GM23338 (cell line): Measurements from ENCODE around the gene NGFR. TPM values are rescaled to one million over a fixed set of nuclear protein-coding genes. Genes with fewer than 3 reads are reported as not detected.

Source experiments
- ATAC-seq: fragments of 200-7000 bp; cut with Tn5 transposase; 3 replicates; pipeline ENCODE4 v1.9.1; 2020
- DNase-seq: peaks from one replicate; pipeline ENCODE4 v3.0.0-alpha.2; 2015; ENCODE audit warnings: low spot score
- H2AFZ ChIP-seq: fragments of 200-600 bp; sonication (generic); 2 replicates; pipeline ENCODE4 v1.8.0; 2016; ENCODE audit warnings: antibody characterized with exemption, mild to moderate bottlenecking, moderate library complexity
- H3F3A ChIP-seq: fragments of 200-600 bp; sonication (generic); replicated peaks from 2 replicates; pipeline ENCODE4 v1.8.0; 2017; ENCODE audit warnings: antibody characterized with exemption, mixed run types, low read depth
- H3K27ac ChIP-seq: fragments of 200-600 bp; sonication (generic); 2 replicates; pipeline ENCODE4 v1.6.1; 2016; ENCODE audit warnings: low read depth
- H3K27me3 ChIP-seq: fragments of 200-600 bp; sonication (generic); 2 replicates; pipeline ENCODE4 v1.8.0; 2016; ENCODE audit warnings: mild to moderate bottlenecking, mixed run types, moderate library complexity; ENCODE audit not compliant: insufficient read depth
- H3K36me3 ChIP-seq: fragments of 200-600 bp; sonication (generic); 2 replicates; pipeline ENCODE4 v1.8.0; 2016; ENCODE audit warnings: mild to moderate bottlenecking; ENCODE audit not compliant: insufficient read depth
- H3K4me1 ChIP-seq: fragments of 200-600 bp; sonication (generic); 2 replicates; pipeline ENCODE4 v1.8.0; 2016; ENCODE audit warnings: mild to moderate bottlenecking, moderate library complexity; ENCODE audit not compliant: insufficient read depth
- H3K4me2 ChIP-seq: fragments of 200-600 bp; sonication (generic); 2 replicates; pipeline ENCODE4 v1.7.1; 2017; ENCODE audit warnings: mixed run types
- H3K4me3 ChIP-seq: fragments of 200-600 bp; sonication (generic); 2 replicates; pipeline ENCODE4 v1.6.1; 2016; ENCODE audit warnings: mixed run types
- H3K79me2 ChIP-seq: fragments of 200-600 bp; sonication (generic); replicated peaks from 2 replicates; pipeline ENCODE4 v1.8.0; 2017; ENCODE audit warnings: mild to moderate bottlenecking; ENCODE audit not compliant: insufficient read depth
- H3K9me2 ChIP-seq: fragments of 200-600 bp; sonication (generic); 2 replicates; pipeline ENCODE4 v1.8.0; 2017; ENCODE audit not compliant: insufficient read depth
- H4K20me1 ChIP-seq: fragments of 200-600 bp; sonication (generic); replicated peaks from 2 replicates; pipeline ENCODE4 v1.8.0; 2017; ENCODE audit warnings: mild to moderate bottlenecking; ENCODE audit not compliant: insufficient read depth
- H3K27ac Mint-ChIP-seq: 2 replicates; pipeline ENCODE4 v1.8.0; 2020; ENCODE audit warnings: inconsistent platforms, mild to moderate bottlenecking, moderate library complexity, mixed read lengths
- H3K27me3 Mint-ChIP-seq: 3 replicates; pipeline ENCODE4 v1.8.0; 2022; ENCODE audit warnings: low read depth, mild to moderate bottlenecking, moderate library complexity, mixed read lengths, inconsistent platforms; ENCODE audit not compliant: insufficient read depth, poor library complexity
- H3K36me3 Mint-ChIP-seq: 3 replicates; pipeline ENCODE4 v1.8.0; 2021; ENCODE audit warnings: low read depth, mild to moderate bottlenecking, inconsistent platforms, moderate library complexity, mixed read lengths
- H3K4me1 Mint-ChIP-seq: 3 replicates; pipeline ENCODE4 v1.8.0; 2020; ENCODE audit warnings: mild to moderate bottlenecking, inconsistent platforms, mixed read lengths
- H3K4me3 Mint-ChIP-seq: 3 replicates; pipeline ENCODE4 v1.8.0; 2021; ENCODE audit warnings: moderate library complexity, mild to moderate bottlenecking, inconsistent platforms, mixed read lengths
- H3K9me3 Mint-ChIP-seq: 3 replicates; pipeline ENCODE4 v1.8.0; 2020; ENCODE audit warnings: moderate library complexity, mild to moderate bottlenecking, inconsistent platforms, mixed read lengths
- CREB1 ChIP-seq: fragments of 250-450 bp; sonication (Bioruptor Pico); IDR thresholded peaks from 2 replicates; pipeline ENCODE4 v1.5.0; 2020; ENCODE audit warnings: low read depth, mild to moderate bottlenecking, moderate library complexity
- EZH2 ChIP-seq: fragments of 200-600 bp; sonication (generic); IDR thresholded peaks from one replicate; pipeline ENCODE4 v1.8.0; 2017; ENCODE audit warnings: antibody characterized with exemption, mild to moderate bottlenecking, low read depth; ENCODE audit not compliant: unreplicated experiment
- EZH2phosphoT487 ChIP-seq: fragments of 200-600 bp; sonication (generic); IDR thresholded peaks from one replicate; pipeline ENCODE4 v1.8.1; 2018; ENCODE audit warnings: antibody characterized with exemption; ENCODE audit not compliant: unreplicated experiment
- JUNB ChIP-seq: IDR thresholded peaks from one replicate; pipeline ENCODE4 v1.6.1; 2016; ENCODE audit warnings: antibody characterized with exemption; ENCODE audit not compliant: unreplicated experiment
- NANOG ChIP-seq: IDR thresholded peaks from 2 replicates; pipeline ENCODE4 v1.6.1; 2016; ENCODE audit warnings: antibody characterized with exemption, borderline replicate concordance
- POLR2AphosphoS5 ChIP-seq: IDR thresholded peaks from 2 replicates; pipeline ENCODE4 v1.6.1; 2016; ENCODE audit warnings: antibody characterized with exemption, low read depth
- ZNF331 ChIP-seq: fragments of 250-450 bp; sonication (Bioruptor Pico); IDR thresholded peaks from 2 replicates; pipeline ENCODE4 v1.5.0; 2020; ENCODE audit warnings: low read depth, mild to moderate bottlenecking, moderate library complexity
- ZNF462 ChIP-seq: fragments of 250-450 bp; sonication (Bioruptor Pico); IDR thresholded peaks from 2 replicates; pipeline ENCODE4 v1.5.0; 2020; ENCODE audit warnings: mild to moderate bottlenecking, moderate library complexity
- polyA plus RNA-seq: library from polyadenylated mRNA; unstranded; fragments of >200 nt; fragmentation: Nextera tagmentation; extraction: Ambion mirVana; gene quantifications from 2 replicates; pipeline ENCODE4 v1.2.1, GENCODE V29; 2016
- total RNA-seq: library from RNA; depleted of rRNA; stranded (reverse); fragments of >200 nt; shearing (Covaris generic); gene quantifications from 2 replicates; pipeline ENCODE4 v1.2.3, GENCODE V29; 2014
- TF ChIP-seq, protein P1 (sequence below): IDR thresholded peaks from one replicate; pipeline ENCODE4 v1.6.1; 2018; ENCODE audit warnings: antibody characterized with exemption; ENCODE audit not compliant: unreplicated experiment
- TF ChIP-seq, protein P2 (sequence below): IDR thresholded peaks from 2 replicates; pipeline ENCODE4 v1.6.1; 2016; ENCODE audit warnings: antibody characterized with exemption

NGFR gene
- total and polyA plus RNA-seq, 2 experiments from 2014 or later: 2.8 to 6.9 TPM

- H3K27ac ChIP-seq: no peak overlapping the region
- peak; percentile 21; the same call in 2 of the 3 replicates for ATAC-seq
- Mint-ChIP-seq H3K4me3 (no peak overlapping the region), H3K27me3 (peaks cover 17% of the 10 kb centered on the region), H3K9me3 (no peaks in the 10 kb centered on the region), H3K36me3 (no peaks in the 10 kb centered on the region), H3K27ac (no peak overlapping the region), H3K4me1 (peaks cover 12% of the 10 kb centered on the region)
- 0 out of 2 replicates have a peak overlapping the region, but pooled peaks have one; percentile 31 for H3K4me3 ChIP-seq
- no peaks in the 10 kb centered on the region for H3K9me2 ChIP-seq
- no peak for TF ChIP-seq EZH2
- TF ChIP-seq CREB1 (CRISPR knock-in tag): no peak
- TF ChIP-seq EZH2phosphoT487: no peak
- TF ChIP-seq, protein P1, sequence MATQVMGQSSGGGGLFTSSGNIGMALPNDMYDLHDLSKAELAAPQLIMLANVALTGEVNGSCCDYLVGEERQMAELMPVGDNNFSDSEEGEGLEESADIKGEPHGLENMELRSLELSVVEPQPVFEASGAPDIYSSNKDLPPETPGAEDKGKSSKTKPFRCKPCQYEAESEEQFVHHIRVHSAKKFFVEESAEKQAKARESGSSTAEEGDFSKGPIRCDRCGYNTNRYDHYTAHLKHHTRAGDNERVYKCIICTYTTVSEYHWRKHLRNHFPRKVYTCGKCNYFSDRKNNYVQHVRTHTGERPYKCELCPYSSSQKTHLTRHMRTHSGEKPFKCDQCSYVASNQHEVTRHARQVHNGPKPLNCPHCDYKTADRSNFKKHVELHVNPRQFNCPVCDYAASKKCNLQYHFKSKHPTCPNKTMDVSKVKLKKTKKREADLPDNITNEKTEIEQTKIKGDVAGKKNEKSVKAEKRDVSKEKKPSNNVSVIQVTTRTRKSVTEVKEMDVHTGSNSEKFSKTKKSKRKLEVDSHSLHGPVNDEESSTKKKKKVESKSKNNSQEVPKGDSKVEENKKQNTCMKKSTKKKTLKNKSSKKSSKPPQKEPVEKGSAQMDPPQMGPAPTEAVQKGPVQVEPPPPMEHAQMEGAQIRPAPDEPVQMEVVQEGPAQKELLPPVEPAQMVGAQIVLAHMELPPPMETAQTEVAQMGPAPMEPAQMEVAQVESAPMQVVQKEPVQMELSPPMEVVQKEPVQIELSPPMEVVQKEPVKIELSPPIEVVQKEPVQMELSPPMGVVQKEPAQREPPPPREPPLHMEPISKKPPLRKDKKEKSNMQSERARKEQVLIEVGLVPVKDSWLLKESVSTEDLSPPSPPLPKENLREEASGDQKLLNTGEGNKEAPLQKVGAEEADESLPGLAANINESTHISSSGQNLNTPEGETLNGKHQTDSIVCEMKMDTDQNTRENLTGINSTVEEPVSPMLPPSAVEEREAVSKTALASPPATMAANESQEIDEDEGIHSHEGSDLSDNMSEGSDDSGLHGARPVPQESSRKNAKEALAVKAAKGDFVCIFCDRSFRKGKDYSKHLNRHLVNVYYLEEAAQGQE: no peak
- no peak for TF ChIP-seq ZNF331
- TF ChIP-seq JUNB: no peak
- TF ChIP-seq NANOG: no peak
- TF ChIP-seq, protein P2, sequence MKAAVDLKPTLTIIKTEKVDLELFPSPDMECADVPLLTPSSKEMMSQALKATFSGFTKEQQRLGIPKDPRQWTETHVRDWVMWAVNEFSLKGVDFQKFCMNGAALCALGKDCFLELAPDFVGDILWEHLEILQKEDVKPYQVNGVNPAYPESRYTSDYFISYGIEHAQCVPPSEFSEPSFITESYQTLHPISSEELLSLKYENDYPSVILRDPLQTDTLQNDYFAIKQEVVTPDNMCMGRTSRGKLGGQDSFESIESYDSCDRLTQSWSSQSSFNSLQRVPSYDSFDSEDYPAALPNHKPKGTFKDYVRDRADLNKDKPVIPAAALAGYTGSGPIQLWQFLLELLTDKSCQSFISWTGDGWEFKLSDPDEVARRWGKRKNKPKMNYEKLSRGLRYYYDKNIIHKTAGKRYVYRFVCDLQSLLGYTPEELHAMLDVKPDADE: no peak
- no peak for TF ChIP-seq ZNF462 (CRISPR knock-in tag)
- no peak for TF ChIP-seq POLR2AphosphoS5
- H3K79me2 ChIP-seq: no peaks in the 10 kb centered on the region
- H3K4me2 ChIP-seq: peak overlapping the region; percentile 75
- DNase-seq: no peak
- no peaks in the 10 kb centered on the region; the same call in 1 of the 2 replicates for H3K4me1 ChIP-seq
- peak overlapping the region; percentile 97 for H2AFZ ChIP-seq
- H3K36me3 ChIP-seq: no peaks in the 10 kb centered on the region
- no peaks in the 10 kb centered on the region for H4K20me1 ChIP-seq
- H3K27me3 ChIP-seq: no peaks in the 10 kb centered on the region; the same call in 1 of the 2 replicates
- no peaks in the 10 kb centered on the region for H3F3A ChIP-seq
Measured at GRCh38 chr17:49555495-49556222, 60.6 kb downstream of the NGFR start.
